ENCODE measurements around the gene SSTR5. TPM values are rescaled to one million over a fixed set of nuclear protein-coding genes. Genes with fewer than 3 reads are reported as not detected.
"Not testable (repeated sequence)": the region's sequence is repeated elsewhere in the genome, so short reads cannot be mapped to it uniquely, and the experiment has no call there.

Gene SSTR5
- not detected for polyA plus RNA-seq (2013, experiment 1 of 2)
- polyA plus RNA-seq (2013, experiment 2 of 2) = not detected

DNA sequence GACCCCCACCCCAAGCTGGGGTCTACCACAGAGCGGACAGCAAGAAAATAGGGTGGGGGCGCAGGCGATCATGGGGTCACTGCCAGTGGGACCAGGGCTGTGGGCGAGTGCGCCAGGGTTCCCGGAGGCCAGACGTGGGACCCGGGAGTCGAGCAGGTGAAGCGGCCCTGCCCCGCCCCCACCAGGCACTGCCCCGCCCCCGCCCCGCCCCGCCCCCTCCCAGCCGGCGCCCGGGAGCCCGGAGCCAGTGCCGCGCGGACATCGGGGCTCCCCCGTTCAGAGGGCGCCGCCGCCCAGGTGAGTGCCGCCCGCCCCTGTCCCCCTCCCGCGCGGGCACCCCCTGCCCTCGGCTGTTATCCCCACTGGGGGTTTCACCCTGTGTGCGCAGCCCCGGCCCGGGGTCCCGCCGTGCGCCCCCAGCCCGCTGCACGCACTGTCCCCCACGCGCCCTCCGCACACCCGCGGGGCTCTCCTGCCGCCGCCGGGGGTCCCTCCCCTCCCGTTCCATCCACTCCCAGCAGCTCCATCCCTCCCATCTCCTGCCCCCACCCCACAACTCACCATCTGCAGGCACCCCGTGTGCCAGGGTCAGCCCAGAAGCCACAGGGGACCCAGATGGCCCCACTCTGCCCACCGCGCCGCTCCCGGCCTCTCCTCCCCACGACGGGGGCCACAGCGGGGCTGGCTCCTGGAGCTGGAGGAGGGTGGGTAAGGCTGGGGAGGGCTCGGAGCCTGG lies at the start of gene SSTR5:
Gene SSTR5 (plus strand): TSS at position 222 of the 736 bp plus-strand sequence. CDS start 6,122 bp downstream, outside the sequence.
- WGBS = 23% methylated on average over 22 of the region's 59 CpGs
- Histone ChIP-seq H4K8ac (ENCODE audit: low read length) (no peak within 1 kb of the TSS), H3K4ac (ENCODE audit: low read depth in 1 of 2, low read length in 2 of 2) (no peak within 1 kb of the TSS), H3K27ac (ENCODE audit: low read length, poor library complexity, severe bottlenecking) (no peak within 1 kb of the TSS), H3K79me1 (replicated peaks; ENCODE audit: low read length, poor library complexity, severe bottlenecking) (no peaks in the 10 kb centered on the region), H2BK120ac (ENCODE audit: low read depth, low read length) (no peak within 1 kb of the TSS), H3K14ac (ENCODE audit: low read length in 2 of 2) (no peak within 1 kb of the TSS), H3K4me1 (ENCODE audit: control insufficient read depth, insufficient read depth, low read depth, low read length) (peaks cover 9% of the 10 kb centered on the region), H3K4me2 (ENCODE audit: low read length, poor library complexity, severe bottlenecking) (no peak within 1 kb of the TSS), H3K23ac (ENCODE audit: low read length in 2 of 2) (no peak within 1 kb of the TSS), H3K9me3 (ENCODE audit: control insufficient read depth, low read length) (no peaks in the 10 kb centered on the region), H2BK12ac (ENCODE audit: low read length in 2 of 2) (no peak within 1 kb of the TSS), H3K9ac (ENCODE audit: low read length) (no peak within 1 kb of the TSS), H3K4me3 (ENCODE audit: insufficient read depth in 1 of 2, low read depth in 1 of 2, low read length in 2 of 2) (no peak within 1 kb of the TSS), H2AFZ (ENCODE audit: low read depth, low read length) (no peak within 1 kb of the TSS), H4K91ac (ENCODE audit: low read length) (no peak within 1 kb of the TSS), H2AK5ac (ENCODE audit: low read length, severe bottlenecking) (no peak within 1 kb of the TSS), H3K18ac (ENCODE audit: low read depth in 1 of 2, low read length in 2 of 2) (no peak within 1 kb of the TSS), H2BK5ac (ENCODE audit: low read depth, low read length, poor library complexity, severe bottlenecking) (no peak within 1 kb of the TSS), H2BK15ac (ENCODE audit: low read depth, poor library complexity, severe bottlenecking) (no peak within 1 kb of the TSS), H3K27me3 (ENCODE audit: control insufficient read depth in 1 of 2, insufficient read depth in 1 of 2, low read length in 2 of 2) (peaks cover 74 to 77% of the 10 kb centered on the region in 2 experiments), H3K36me3 (ENCODE audit: control insufficient read depth in 1 of 2, insufficient read depth in 2 of 2, low read depth in 1 of 2, low read length in 2 of 2) (no peaks in the 10 kb centered on the region)
- DNase-seq = no peak

- H3K18ac ChIP-seq (ENCODE audit: low read depth in 1 of 2, low read length in 2 of 2) = no peak overlapping the region
- H2AK5ac ChIP-seq (ENCODE audit: low read length, severe bottlenecking) = no peak overlapping the region
- no peak overlapping the region for H4K8ac ChIP-seq (ENCODE audit: low read length)
- no peak overlapping the region for H3K23ac ChIP-seq (ENCODE audit: low read length in 2 of 2)
- H3K4me1 ChIP-seq (ENCODE audit: control insufficient read depth, insufficient read depth, low read depth, low read length) = no peaks in the 10 kb centered on the region
- H2AFZ ChIP-seq (ENCODE audit: low read depth, low read length) = no peak overlapping the region
- no peak for DNase-seq
- no peak overlapping the region for H3K27ac ChIP-seq (ENCODE audit: low read length, poor library complexity, severe bottlenecking)
- no peak overlapping the region for H3K4me2 ChIP-seq (ENCODE audit: low read length, poor library complexity, severe bottlenecking)
- H3K9me3 ChIP-seq (ENCODE audit: control insufficient read depth, low read length) = no peaks in the 10 kb centered on the region
- H3K36me3 ChIP-seq (ENCODE audit: control insufficient read depth in 1 of 2, insufficient read depth in 2 of 2, low read depth in 1 of 2, low read length in 2 of 2) = no peaks in the 10 kb centered on the region
- no peak overlapping the region for H2BK12ac ChIP-seq (ENCODE audit: low read length in 2 of 2)
- H4K91ac ChIP-seq (ENCODE audit: low read length) = no peak overlapping the region
- H3K79me1 ChIP-seq (replicated peaks; ENCODE audit: low read length, poor library complexity, severe bottlenecking) = no peaks in the 10 kb centered on the region
- no peak overlapping the region for H2BK120ac ChIP-seq (ENCODE audit: low read depth, low read length)
- peaks cover 0 to 79% of the 10 kb centered on the region in 2 experiments for H3K27me3 ChIP-seq (ENCODE audit: control insufficient read depth in 1 of 2, insufficient read depth in 1 of 2, low read length in 2 of 2)
- 92% methylated on average over 20 of the region's 20 CpGs for WGBS
- H3K9ac ChIP-seq (ENCODE audit: low read length) = no peak overlapping the region
- no peak overlapping the region for H3K4me3 ChIP-seq (ENCODE audit: insufficient read depth in 1 of 2, low read depth in 1 of 2, low read length in 2 of 2)
- H2BK5ac ChIP-seq (ENCODE audit: low read depth, low read length, poor library complexity, severe bottlenecking) = no peak overlapping the region
- no peak overlapping the region for H2BK15ac ChIP-seq (ENCODE audit: low read depth, poor library complexity, severe bottlenecking)
- H3K14ac ChIP-seq (ENCODE audit: low read length in 2 of 2) = no peak overlapping the region
- no peak overlapping the region for H3K4ac ChIP-seq (ENCODE audit: low read depth in 1 of 2, low read length in 2 of 2)
These were observed 48.4 kb upstream of the SSTR5 start for GRCh38 chr16:1024138-1024537.

DNA sequence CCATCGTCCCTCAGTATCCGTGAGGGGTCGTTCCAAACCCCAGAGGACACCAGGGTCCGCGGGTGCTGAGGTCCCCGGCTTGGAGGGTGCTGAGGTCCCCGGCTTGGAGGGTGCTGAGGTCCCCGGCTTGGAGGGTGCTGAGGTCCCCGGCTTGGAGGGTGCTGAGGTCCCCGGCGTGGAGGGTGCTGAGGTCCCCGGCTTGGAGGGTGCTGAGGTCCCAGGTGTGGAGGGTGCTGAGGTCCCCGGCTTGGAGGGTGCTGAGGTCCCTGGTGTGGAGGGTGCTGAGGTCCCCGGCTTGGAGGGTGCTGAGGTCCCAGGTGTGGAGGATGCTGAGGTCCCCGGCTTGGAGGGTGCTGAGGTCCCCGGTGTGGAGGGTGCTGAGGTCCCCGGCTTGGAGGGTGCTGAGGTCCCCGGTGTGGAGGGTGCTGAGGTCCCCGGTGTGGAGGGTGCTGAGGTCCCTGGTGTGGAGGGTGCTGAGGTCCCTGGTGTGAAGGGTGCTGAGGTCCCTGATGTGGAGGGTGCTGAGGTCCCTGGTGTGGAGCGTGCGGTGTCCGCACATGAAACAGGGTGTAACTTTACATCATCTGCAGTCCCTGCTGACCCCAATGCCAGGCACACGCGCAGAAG lies 47.3 kb upstream of the SSTR5 start:
- 71% methylated on average over 23 of the region's 24 CpGs for WGBS
- not testable (repeated sequence) for H2AFZ ChIP-seq (ENCODE audit: low read depth, low read length); DNase-seq; H3K14ac ChIP-seq (ENCODE audit: low read length in 2 of 2); H3K79me1 ChIP-seq (replicated peaks; ENCODE audit: low read length, poor library complexity, severe bottlenecking); H3K4ac ChIP-seq (ENCODE audit: low read depth in 1 of 2, low read length in 2 of 2); H3K9ac ChIP-seq (ENCODE audit: low read length); H3K18ac ChIP-seq (ENCODE audit: low read depth in 1 of 2, low read length in 2 of 2); H3K23ac ChIP-seq (ENCODE audit: low read length in 2 of 2); H2BK5ac ChIP-seq (ENCODE audit: low read depth, low read length, poor library complexity, severe bottlenecking); H3K27ac ChIP-seq (ENCODE audit: low read length, poor library complexity, severe bottlenecking); H3K36me3 ChIP-seq (ENCODE audit: control insufficient read depth in 1 of 2, insufficient read depth in 2 of 2, low read depth in 1 of 2, low read length in 2 of 2); H2BK15ac ChIP-seq (ENCODE audit: low read depth, poor library complexity, severe bottlenecking); H2AK5ac ChIP-seq (ENCODE audit: low read length, severe bottlenecking); H4K91ac ChIP-seq (ENCODE audit: low read length); H4K8ac ChIP-seq (ENCODE audit: low read length); H3K9me3 ChIP-seq (ENCODE audit: control insufficient read depth, low read length); H3K4me2 ChIP-seq (ENCODE audit: low read length, poor library complexity, severe bottlenecking); H3K4me3 ChIP-seq (ENCODE audit: insufficient read depth in 1 of 2, low read depth in 1 of 2, low read length in 2 of 2); H2BK12ac ChIP-seq (ENCODE audit: low read length in 2 of 2); H3K4me1 ChIP-seq (ENCODE audit: control insufficient read depth, insufficient read depth, low read depth, low read length); H2BK120ac ChIP-seq (ENCODE audit: low read depth, low read length)
- H3K27me3 ChIP-seq (ENCODE audit: control insufficient read depth in 1 of 2, insufficient read depth in 1 of 2, low read length in 2 of 2) = peaks cover 0 to 85% of the 10 kb centered on the region in 2 experiments

GRCh38 chr16:1026057-1026783 lies 46.3 kb upstream of the SSTR5 start:
- Histone ChIP-seq H2AFZ (ENCODE audit: low read depth, low read length) (no peak overlapping the region), H2AK5ac (ENCODE audit: low read length, severe bottlenecking) (no peak overlapping the region), H4K91ac (ENCODE audit: low read length) (no peak overlapping the region), H3K4me3 (ENCODE audit: insufficient read depth in 1 of 2, low read depth in 1 of 2, low read length in 2 of 2) (no peak overlapping the region), H3K4me2 (ENCODE audit: low read length, poor library complexity, severe bottlenecking) (no peak overlapping the region), H3K36me3 (ENCODE audit: control insufficient read depth in 1 of 2, insufficient read depth in 2 of 2, low read depth in 1 of 2, low read length in 2 of 2) (no peaks in the 10 kb centered on the region), H3K27me3 (ENCODE audit: control insufficient read depth in 1 of 2, insufficient read depth in 1 of 2, low read length in 2 of 2) (peaks cover 0 to 84% of the 10 kb centered on the region in 2 experiments), H2BK120ac (ENCODE audit: low read depth, low read length) (no peak overlapping the region), H3K4me1 (ENCODE audit: control insufficient read depth, insufficient read depth, low read depth, low read length) (no peaks in the 10 kb centered on the region), H3K9ac (ENCODE audit: low read length) (no peak overlapping the region), H3K9me3 (ENCODE audit: control insufficient read depth, low read length) (no peaks in the 10 kb centered on the region), H3K14ac (ENCODE audit: low read length in 2 of 2) (no peak overlapping the region), H3K4ac (ENCODE audit: low read depth in 1 of 2, low read length in 2 of 2) (no peak overlapping the region), H3K23ac (ENCODE audit: low read length in 2 of 2) (no peak overlapping the region), H2BK12ac (ENCODE audit: low read length in 2 of 2) (no peak overlapping the region), H4K8ac (ENCODE audit: low read length) (no peak overlapping the region), H3K79me1 (replicated peaks; ENCODE audit: low read length, poor library complexity, severe bottlenecking) (no peaks in the 10 kb centered on the region), H3K18ac (ENCODE audit: low read depth in 1 of 2, low read length in 2 of 2) (no peak overlapping the region), H2BK5ac (ENCODE audit: low read depth, low read length, poor library complexity, severe bottlenecking) (no peak overlapping the region), H2BK15ac (ENCODE audit: low read depth, poor library complexity, severe bottlenecking) (no peak overlapping the region), H3K27ac (ENCODE audit: low read length, poor library complexity, severe bottlenecking) (no peak overlapping the region)
- DNase-seq = no peak
- 91% methylated on average over 34 of the region's 35 CpGs for WGBS
